GM19240 (cell line): ENCODE data around the gene USP12.

Source experiments
- DNase-seq: peaks from one replicate; pipeline ENCODE4 v3.0.0; 2011; ENCODE audit warnings: low spot score; ENCODE audit not compliant: insufficient read length

Gene USP12

DNA sequence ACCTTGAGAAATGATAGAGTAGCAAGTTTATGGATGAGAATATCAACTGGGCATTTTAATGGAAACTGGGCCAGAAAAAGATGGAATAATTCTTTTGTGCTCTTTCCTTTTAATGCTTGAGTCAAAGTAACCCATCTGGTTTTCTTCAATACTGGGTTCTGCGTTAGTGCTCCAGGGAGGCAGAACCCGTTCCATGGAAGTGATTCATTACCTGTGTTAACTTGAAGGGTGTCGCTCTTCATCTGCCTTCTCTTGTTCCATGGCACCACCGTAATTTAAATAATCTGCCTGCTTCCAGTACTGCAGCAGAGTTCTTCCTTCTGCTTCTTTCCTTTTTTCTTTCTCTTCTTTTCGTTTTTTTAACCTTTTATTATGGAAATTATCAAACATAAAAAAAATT is 14.7 kb upstream of the USP12 start:
- DNase-seq, result no peak

DNA sequence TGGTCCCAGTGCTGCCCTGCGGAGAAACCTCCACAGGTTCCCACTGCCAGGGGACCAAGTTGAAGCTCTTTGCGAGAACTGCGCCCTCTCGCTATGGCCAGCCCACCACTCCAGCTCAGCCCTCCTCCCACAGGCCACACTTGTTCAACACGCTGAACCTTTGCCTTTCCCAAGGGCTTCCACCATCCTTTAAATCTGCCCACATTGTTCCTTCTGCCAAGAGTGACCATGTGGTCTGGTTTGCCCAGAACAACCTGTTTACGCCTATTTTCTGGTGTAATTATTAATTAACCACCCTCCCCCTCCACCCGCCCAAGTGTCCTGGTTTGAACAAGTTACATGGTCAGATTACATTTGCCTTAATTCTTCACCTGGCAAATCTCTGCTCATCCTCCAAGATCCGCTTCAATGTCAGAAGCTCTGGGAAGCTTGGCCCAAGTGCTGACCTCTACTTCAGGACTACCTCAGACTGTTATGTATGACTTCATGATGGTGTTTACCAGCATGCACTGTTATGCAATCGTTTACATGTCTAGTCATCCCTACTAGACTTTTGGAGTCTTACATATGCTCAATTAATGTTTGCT is 12.0 kb upstream of the USP12 start:
- DNase-seq, result no peak

DNA sequence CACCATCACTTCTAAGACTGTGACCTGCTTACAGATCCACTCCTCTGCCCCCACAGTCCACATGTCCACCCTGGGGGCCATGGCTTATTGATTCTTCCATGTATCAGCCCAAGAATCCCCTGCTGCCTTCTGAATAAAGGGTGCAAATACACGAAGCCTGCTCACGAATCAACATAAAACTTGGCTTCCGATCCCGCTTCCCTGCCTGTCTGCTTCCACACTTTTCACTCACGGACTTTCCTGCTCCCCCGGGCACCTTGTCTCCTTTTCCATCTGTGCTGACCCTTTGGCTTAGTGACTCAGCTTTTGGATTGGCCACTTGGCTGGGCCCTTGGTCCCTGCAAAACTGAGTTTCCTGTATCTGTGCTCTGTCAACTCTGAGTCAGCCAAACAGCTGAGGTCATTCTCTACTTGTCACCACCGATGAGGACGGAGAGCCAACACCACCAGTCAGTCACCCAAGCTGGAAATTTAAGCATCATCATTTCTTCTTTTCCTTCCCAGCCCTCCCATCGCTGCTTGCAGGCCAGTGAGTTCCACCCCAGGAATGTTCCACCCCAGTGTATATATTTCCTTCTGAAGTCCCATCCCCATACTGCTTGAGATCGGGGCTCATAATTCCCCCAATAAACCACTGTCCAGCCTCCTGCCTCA is 11.4 kb upstream of the USP12 start:
- DNase-seq, result no peak

DNA sequence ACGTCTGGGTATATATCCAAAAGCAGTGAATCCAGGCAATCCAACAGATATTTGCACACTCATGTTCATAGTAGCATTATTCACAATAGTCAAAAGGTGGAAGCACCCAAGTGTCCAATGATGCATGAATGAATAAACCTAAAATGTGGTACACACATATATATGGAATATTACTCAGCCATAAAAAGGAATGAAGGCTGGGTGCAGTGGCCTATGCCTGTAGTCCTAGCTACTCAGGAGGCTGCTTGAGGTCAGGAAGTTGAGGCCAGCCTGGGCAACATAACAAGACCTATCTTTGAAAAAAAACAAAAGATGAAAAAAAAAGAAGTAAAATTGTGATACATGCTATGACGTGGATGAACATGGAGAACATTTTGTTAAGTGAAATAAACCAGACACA is 10.4 kb upstream of the USP12 start:
- no peak for DNase-seq

DNA sequence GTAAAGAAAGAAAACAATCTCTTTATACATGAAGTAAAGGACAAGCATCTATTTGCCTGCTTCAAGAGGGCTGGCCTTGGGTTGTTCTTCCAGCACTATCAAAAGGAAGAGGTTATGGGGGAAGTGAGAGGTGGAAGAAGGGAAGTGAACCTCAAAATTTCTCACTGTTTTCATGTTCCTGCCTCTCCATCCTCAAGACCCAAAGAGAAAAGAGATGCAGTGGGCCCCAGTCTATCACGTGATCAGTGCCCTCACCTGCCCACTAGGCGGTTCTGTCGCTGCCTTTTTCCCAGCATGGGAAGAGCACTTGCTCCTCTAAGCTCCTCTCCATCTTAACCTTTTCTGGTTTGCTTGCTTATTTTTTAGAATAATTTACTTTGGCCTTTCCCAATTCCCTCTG is 6.2 kb upstream of the USP12 start:
- no peak for DNase-seq

DNA sequence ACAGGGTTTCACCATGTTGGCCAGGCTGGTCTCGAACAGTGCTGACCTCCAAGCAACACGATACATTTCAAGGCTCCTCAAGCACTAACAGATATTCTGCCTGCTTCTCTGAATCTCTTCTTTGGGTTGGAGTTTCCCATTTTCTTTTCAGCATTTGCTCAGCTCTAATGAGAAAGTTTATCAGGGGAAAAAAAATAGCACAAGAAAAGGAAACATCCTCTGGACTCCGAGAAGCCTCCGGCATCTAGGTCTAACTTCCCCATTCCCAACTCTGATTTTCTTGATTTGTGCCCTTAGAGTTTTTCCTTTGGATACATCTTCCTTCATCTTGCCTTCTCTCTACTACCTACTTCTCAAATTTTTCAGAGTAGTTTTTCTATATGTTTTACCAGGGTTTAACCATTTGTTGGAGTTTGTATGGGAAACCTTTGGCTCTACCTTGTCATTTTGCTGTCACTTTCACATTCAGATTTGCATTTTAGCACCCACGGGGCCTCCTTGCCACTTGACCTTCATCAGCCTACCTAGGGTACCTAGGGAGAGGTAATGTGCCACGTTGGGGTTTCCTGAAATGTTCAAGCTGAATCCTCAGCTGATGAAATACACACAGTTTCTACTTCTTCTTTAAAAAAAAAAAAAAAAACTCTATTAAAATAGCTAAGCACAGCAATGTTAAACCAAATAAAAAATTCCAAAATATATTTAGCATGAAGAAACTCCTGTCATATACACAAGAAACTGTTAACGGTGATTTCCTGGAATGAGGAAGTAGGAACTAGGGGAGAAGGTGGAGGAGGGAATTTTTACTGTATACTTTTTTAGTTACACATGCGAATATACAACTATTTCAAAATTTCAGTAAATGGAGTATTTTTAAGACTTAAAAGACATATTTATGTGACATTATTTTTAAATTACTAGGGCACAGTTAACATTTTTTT is 5.1 kb upstream of the USP12 start:
- DNase-seq, result no peak

DNA sequence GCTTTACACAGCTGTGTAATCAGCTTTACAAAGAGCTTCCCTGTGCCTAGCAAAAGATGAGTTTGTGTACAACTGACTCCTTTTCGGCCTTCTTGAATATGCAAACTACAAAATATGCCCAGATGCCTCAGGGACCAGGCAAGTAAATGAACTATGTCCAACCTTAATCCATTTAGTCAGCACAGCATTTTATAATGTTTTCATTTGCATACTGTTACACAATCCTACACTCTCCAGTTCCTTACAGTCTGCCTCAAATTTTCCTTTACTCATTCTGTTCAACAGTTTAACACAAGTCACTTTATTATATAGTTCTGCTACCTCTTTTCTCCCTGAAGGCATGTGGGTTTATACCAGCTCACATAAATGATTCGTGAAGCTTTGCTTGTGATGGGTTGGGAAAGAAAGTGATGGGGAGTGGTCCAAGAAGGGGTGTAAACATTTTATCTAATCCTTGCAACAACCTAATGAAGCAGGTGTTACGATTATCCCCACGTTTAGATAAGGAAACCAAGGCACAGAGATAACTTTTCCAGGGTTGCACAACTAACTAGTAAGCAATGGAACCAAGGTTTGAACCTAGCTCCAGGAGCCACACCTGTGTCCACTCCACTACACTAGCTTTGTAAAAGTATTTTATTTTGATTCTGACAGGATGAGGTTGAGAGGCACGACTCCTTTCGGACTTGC is 3.3 kb upstream of the USP12 start:
- DNase-seq, result no peak

DNA sequence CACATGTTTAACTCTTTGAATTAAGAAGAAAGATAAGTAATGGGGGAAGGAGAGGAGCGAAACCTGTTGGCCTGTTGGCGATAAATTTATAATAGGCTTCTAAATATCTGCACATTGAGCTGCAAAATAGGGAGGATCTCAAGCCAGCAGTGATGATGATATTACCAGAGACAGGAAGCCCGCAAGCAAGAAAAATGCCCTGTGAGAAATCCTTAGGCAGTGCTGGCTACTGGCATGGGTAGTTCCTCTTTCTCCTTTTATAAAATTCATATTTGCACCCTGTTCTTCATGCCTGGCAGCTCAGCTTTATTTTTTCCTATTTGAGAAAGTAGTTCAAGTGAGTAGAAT is 858 bp upstream of the USP12 start:
- no peak for DNase-seq

DNA sequence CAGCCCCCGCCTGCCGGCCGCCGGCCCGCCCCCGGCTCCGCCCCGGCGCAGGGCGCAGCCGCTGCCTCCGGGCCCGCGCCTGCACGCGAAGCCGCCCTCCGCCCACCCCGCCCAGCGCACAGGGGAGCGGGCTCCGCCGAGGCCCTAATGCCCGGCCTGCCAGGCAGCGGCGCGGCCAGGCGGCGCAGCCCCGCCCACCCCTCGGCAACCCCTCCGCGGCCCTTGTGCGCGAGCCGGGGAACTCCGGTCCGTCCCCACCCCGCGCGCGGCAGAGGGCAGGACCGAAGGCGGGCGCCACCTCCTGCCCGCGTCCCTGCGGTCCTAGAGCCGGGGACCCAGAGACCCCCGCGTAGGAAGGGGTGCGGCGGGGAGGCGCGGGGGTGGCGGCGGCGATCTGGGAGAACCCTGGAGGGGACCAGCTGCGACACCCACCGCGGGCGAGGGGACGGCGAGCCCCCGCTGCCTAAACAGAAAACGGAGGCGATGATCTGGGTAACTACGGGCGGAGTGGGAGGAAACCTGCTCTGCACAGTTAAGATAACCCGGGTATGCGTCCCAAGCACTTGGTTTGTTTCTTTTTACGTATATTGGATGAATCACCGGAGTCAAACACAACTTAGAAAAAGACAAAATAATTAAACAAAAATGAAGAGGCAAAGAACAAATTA is 350 bp upstream of the USP12 start:
- DNase-seq, result peak; percentile 80

DNA sequence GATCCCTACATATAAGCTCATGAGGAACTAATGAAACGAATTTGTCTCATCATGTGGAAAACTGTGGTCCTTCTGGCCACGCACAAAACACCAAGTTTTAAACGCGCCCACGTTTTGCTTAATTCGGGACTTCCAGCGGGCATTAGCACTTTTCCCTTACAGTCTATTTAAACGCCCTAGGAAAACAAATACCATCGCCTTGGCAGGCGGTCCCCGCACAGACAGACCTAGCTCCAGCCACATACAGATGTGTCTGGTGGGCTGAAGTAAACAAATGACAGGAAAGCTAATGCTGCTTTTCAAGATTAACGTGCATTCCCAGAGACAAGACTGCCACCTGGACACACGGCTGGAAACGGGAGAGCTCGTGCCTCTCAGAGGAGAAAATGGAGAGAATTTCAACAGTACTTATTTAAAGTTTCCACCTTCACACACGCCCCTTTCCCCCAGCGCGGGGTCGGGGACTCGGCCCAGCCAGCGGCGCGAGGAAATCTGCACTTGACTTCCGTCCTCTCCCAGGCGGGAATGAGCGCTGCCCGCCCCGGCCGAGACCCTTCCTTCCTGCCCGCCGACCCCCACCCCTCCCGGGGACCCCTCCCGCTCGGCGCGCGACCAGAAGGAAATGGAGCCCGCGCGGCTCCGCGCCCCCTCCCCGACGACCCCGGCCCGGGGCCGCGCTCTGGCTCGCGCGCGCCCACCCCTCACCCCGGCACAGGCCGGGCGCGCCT is 931 bp downstream of the USP12 start:
- DNase-seq, result no peak

DNA sequence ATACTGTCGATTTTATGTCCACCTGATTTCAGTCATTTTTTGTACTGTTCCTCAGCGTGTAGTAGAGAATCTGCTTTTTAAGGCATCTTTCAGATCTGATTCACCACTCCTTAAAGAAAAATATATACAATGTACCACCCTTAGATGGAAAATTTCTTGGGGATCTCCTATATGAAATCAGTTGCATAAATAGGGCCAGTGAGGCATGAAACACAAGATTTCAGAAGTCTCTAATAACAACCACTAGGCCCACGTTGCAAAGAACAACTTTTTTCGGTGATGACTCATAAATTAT is 1.4 kb downstream of the USP12 start:
- DNase-seq, result no peak

DNA sequence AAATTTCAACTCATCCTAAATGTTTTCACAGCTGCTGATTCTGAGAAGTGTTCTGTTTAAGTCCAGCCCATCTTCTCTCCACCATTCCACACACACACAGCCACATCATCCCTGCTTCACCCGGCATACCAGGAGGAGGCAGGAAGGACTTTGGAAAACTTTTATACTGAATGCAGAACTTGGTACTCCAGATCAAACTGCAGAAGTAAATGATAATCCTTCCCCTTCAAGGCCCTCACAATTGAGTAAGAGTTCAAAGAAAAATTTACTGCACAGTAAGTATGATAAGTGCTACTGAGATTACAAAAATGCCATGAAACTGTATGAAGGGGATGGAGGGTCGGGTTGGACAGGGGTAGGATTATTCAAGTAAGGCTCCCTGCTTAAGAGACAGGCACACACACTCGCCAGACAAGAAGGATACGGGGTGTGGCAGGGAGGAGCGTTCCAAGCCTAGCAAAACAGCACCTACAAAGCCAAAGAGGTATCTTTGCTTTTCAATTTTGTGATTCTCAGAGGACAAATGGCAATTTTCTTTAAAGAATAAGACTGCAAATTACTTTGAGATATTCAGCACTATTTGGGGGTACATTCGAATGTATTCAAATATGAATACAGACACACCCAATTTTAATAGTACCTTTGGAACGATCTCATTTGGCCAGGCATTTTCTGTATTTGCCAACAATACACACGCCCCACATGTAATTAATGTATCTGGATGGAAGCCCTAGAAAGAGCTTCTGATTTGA is 2.5 kb downstream of the USP12 start:
- no peak for DNase-seq

DNA sequence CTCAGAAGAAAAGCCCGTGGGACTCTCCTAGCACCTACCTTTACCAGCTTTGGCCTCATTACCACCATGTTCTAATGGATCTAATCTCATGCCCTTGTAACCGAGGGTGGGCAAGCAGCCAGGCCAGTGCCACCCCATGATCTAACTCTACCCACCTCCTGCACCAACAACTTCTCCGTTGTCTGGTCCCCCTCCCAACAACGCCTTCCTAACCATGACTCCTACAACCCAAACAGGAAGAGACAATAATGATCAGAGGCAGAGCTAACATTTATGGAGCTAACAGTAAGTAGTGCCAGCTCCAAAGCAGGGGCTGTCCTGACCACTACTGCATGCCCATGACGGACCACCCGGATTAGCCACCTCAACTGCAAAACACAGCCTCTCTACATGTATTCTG is 3.5 kb downstream of the USP12 start:
- DNase-seq, result no peak

DNA sequence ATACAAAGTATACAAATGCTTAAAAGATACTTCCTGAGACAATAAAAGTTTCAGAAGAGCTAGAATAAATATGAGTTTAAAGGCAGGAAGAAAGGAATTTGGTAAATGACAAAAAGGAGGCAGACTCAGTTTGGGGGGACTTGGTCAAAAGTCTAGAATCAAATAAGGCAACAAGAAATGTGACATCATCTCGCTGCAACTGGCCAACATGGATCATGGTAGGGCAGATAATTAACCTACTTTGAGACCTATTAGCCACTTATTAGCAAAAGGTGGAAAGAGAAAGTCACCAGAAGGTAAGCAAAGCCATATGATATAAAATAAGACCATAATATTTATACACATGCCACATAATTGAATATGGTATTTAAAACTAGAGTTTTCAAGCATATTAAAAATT is 5.3 kb downstream of the USP12 start:
- no peak for DNase-seq

DNA sequence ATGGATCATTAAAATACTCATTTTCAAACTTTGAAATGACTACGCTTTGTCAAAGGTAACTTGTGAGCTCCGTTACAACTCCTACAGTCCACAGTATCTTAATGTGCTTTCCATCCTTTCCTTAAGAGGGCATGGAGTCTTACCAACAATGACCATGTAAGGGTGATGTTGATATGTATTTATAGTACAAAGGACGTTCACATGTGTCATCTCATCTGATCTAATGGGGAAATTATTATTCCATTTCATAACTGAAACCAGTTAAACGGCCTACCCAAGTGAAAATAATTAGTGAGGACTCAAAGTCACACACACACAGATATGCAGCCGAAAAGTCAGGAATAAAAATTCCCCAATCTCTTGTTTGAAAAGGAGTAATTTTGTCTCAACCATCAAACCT is 9.6 kb downstream of the USP12 start:
- no peak for DNase-seq

DNA sequence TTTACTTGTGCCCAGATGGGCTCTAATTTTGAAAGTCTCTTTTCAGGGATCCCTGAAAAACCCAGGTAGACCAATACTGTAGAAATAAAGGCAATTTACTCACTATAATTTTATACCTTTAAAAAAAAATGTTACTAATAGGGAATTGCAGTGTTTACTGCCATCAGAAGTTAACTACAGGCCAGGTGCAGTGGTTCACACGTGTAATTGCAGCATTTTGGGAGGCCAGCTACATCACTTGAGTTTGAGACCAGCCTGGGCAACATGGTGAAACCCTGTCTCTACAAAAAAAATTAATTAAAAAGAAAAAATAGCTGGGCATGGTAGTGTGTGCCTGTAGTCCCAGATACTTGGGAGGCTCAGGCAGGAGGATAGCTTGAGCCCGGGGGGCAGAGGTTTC is 10.2 kb downstream of the USP12 start:
- DNase-seq, result no peak

DNA sequence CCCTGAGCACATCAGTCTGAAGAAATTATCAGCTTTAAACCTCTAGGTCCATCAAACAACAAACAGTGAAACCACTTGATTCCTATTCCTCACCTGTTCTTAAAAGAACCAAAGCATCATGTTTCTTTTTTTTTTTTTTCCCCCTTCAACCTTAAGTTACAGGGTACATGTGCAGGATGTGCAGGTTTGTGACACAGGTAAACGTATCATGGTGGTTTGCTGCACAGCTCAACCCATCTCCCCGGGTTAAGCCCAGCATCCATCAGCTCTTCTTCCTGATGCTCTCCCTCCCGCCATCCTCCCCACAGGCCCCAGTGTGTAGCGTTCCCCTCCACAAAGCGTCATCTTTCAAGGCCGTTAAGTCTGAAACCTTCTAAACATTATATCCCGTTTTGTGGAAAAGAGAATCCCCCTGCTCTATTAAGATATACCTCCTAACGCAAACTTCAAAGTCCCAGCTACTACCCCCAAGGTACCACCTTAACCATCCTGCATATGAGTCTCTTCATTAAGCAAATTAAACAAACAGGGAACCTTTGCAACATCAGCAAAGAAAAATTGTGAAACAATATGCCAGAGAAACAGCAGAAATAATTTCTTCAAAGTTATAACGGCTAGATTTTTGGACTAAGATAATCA is 10.8 kb downstream of the USP12 start:
- no peak for DNase-seq

DNA sequence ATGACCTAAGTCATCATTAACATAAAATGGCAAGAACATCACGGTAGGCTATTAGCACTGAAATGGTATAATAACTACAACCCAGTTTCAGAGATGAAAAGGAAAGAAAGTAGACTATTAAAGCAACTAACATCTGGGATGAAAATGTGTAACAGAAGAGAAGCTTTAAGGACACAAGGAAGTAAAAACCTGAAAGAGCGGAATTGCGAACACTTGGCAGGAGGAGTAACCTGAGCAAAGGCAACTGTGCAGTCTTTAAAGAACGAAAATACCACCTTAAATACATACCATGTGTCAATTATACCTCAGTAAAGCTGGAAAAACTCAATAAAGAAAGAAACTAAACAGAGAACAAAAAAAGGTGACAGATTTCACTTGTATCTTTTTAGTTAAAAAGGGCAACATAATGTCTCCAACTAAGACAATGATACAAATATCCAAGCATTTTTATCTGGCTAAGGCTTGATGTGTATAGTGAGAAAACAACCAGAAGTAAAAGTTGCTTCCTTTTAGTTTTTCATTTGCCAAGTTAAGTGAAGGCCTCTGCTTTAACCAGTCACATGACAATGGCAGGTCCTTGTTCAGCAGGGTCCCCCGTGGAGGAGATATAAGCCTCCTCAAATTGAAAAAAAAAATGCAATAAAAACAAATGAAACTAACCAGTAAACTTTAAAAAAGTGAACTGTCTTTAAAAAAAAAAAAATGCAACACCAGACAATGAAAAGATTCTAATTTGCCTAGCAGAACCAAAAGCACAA is 11.6 kb downstream of the USP12 start:
- no peak for DNase-seq

DNA sequence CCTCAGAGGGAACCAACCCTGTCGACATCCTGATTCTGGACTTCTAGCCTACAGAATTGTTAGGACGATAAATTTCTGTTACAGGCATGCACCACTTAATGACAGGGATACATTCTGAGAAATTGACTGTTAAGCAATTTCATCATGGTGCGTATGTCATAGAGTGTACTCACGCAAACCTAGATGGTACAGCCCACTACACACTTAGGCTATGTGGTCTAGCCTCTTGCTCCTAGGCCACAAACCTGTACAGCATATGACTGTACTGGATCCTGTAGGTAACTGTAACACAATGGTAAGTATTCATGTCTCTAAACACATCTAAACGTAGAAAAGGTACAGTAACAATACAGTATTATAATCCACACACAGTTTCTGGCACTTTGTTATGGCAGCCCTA is 13.3 kb downstream of the USP12 start:
- DNase-seq, result no peak
